Panc1 (cell line): ENCODE measurements around the gene KRT15. TPM values are rescaled to one million over a fixed set of nuclear protein-coding genes. Genes with fewer than 3 reads are reported as not detected.

Experiments used
- ATAC-seq: fragments of 200-7000 bp; cut with Tn5 transposase; 2 replicates; pipeline ENCODE4 v1.9.1; 2020; ENCODE audit warnings: mild to moderate bottlenecking, moderate library complexity
- BruUV-seq: library from RNA; stranded (reverse); fragments of 400-500 nt; replicated peaks from 2 replicates; lab custom pipeline; 2021; lab: Mats Ljungman, UMichigan
- CTCF ChIA-PET: fragments of 300-600 bp; sonication (Branson Sonifier 250); formaldehyde crosslinking; loops from one replicate; lab custom pipeline; 2022; ENCODE audit warnings: antibody characterized with exemption; lab: Charles Lee
- POLR2A ChIA-PET: fragments of 300-600 bp; sonication (Branson Sonifier 250); formaldehyde crosslinking; loops from one replicate; lab custom pipeline; 2022; ENCODE audit warnings: antibody characterized with exemption; lab: Charles Lee
- DNase-seq: peaks from one replicate; pipeline ENCODE4 v3.0.0-alpha.2; 2010; ENCODE audit warnings: low read depth, low spot score
- H3K27ac ChIP-seq: 2 replicates; pipeline ENCODE4 v1.5.1; 2011; ENCODE audit warnings: mild to moderate bottlenecking, low read length, inconsistent platforms
- H3K27me3 ChIP-seq: fragments of 200-500 bp; sonication (Bioruptor generic); 2 replicates; pipeline ENCODE4 v1.6.0; 2014; ENCODE audit warnings: low read length, inconsistent platforms; ENCODE audit not compliant: control insufficient read depth, insufficient read depth
- H3K36me3 ChIP-seq: fragments of 200-500 bp; sonication (Bioruptor generic); 2 replicates; pipeline ENCODE4 v1.5.1; 2014; ENCODE audit warnings: inconsistent platforms, mild to moderate bottlenecking, low read length, moderate library complexity; ENCODE audit not compliant: control insufficient read depth, insufficient read depth
- H3K4me1 ChIP-seq: 2 replicates; pipeline ENCODE4 v1.5.1; 2011; ENCODE audit warnings: inconsistent platforms, mild to moderate bottlenecking, low read length, moderate library complexity; ENCODE audit not compliant: control insufficient read depth, insufficient read depth
- H3K4me3 ChIP-seq, 2 experiments: 2 replicates each; pipeline ENCODE4 v1.5.1; 2011 to 2012; ENCODE audit warnings: low read depth in 2 of 2, low read length in 2 of 2, mild to moderate bottlenecking in 2 of 2, inconsistent platforms in 1 of 2, moderate library complexity in 1 of 2
- H3K9me3 ChIP-seq: fragments of 200-500 bp; sonication (Bioruptor generic); 2 replicates; pipeline ENCODE4 v1.5.1; 2014; ENCODE audit warnings: low read depth, mild to moderate bottlenecking, inconsistent platforms, low read length, moderate library complexity; ENCODE audit not compliant: control insufficient read depth, insufficient read depth
- CTCF ChIP-seq: fragments of 450-650 bp; IDR thresholded peaks from 2 replicates; pipeline ENCODE4 v1.5.1; 2017; ENCODE audit warnings: mild to moderate bottlenecking
- POLR2AphosphoS5 ChIP-seq: IDR thresholded peaks from 2 replicates; pipeline ENCODE4 v1.6.1; 2012; ENCODE audit warnings: mild to moderate bottlenecking, low read depth, low read length, moderate library complexity
- SIN3A ChIP-seq: IDR thresholded peaks from 2 replicates; pipeline ENCODE4 v1.6.1; 2012; ENCODE audit warnings: low read depth, mild to moderate bottlenecking, low read length, moderate library complexity, borderline replicate concordance; ENCODE audit not compliant: insufficient read depth
- TCF7L2 ChIP-seq: IDR thresholded peaks from 2 replicates; pipeline ENCODE4 v1.6.1; 2011; ENCODE audit warnings: mild to moderate bottlenecking, low read depth, low read length, inconsistent platforms
- in situ Hi-C: cut with HindIII; loops from 2 replicates; pipeline ENCODE4 v1.10.0; 2016; ENCODE audit warnings: low sequenced_read_pairs, low pct_unique_long_range_greater_than_20kb
- intact Hi-C: fragments of 100-400 bp; cut with micrococcal nuclease; formaldehyde crosslinking; loops from one replicate; pipeline ENCODE4 v1.10.0; 2022; ENCODE audit not compliant: unreplicated experiment
- total RNA-seq: library from RNA; stranded (reverse); gene quantifications from one replicate; pipeline ENCODE4 v1.2.1, GENCODE V29; 2021; ENCODE audit not compliant: unreplicated experiment
- TF ChIP-seq, protein P1 (sequence below), 2 experiments: IDR thresholded peaks; 2 replicates each; pipeline ENCODE4 v1.6.1; 2011 to 2012; ENCODE audit warnings: low read depth in 2 of 2, control low read depth in 1 of 2, low read length in 1 of 2, mild to moderate bottlenecking in 1 of 2, moderate library complexity in 1 of 2; ENCODE audit not compliant: insufficient read depth in 1 of 2

KRT15 gene
- total RNA-seq, 1 experiment from 2014 or later: 70.4 TPM

DNA sequence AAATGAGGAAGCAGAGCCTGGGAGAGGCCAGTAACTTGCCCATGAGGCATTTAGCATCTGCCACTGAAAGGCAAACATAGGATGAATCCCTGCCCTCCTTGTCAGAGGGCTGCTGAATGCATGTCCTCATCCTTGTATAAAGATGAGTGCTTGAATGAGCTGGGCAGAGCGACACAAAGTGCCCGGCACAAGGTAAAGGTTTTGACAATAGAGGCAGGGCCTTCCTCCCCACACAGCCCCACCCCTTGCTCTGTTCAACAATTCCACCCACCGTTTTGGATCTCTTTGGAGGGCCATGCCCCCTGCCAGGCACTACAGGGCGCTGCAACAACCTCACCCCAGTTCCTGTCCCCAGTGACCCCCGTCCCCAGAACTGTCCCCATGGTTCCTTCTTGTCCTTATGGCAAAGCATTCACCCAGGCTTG, 10.8 kb upstream of the KRT15 start:
- peak overlapping the region; percentile 96 for H3K27ac ChIP-seq
- peaks cover 54% of the 10 kb centered on the region for H3K4me1 ChIP-seq
- intact Hi-C loops (loop anchor here (10.0 kb wide), 1 partner anchor 625 kb away; no protein-coding TSS in a partner anchor), in situ Hi-C loops (loop anchor here (25.0 kb wide), 1 partner anchor 108 kb away; no protein-coding TSS in a partner anchor)
- TSS peak; percentile 56 for BruUV-seq
- peak overlapping the region; percentile 0 to 66; a peak in 3 of 4 replicates for H3K4me3 ChIP-seq
- ChIA-PET CTCF (interaction anchor here (0.5 to 4.0 kb wide), 4 partner anchors 13 to 119 kb away, joined by 3 to 42 read pairs (median 6); no protein-coding TSS in a partner anchor), POLR2A (interaction anchor here (0.7 to 1.9 kb wide), 4 partner anchors 13 to 1189 kb away, joined by 3 to 10 read pairs (median 4); no protein-coding TSS in a partner anchor)
- TF ChIP-seq, protein P1, sequence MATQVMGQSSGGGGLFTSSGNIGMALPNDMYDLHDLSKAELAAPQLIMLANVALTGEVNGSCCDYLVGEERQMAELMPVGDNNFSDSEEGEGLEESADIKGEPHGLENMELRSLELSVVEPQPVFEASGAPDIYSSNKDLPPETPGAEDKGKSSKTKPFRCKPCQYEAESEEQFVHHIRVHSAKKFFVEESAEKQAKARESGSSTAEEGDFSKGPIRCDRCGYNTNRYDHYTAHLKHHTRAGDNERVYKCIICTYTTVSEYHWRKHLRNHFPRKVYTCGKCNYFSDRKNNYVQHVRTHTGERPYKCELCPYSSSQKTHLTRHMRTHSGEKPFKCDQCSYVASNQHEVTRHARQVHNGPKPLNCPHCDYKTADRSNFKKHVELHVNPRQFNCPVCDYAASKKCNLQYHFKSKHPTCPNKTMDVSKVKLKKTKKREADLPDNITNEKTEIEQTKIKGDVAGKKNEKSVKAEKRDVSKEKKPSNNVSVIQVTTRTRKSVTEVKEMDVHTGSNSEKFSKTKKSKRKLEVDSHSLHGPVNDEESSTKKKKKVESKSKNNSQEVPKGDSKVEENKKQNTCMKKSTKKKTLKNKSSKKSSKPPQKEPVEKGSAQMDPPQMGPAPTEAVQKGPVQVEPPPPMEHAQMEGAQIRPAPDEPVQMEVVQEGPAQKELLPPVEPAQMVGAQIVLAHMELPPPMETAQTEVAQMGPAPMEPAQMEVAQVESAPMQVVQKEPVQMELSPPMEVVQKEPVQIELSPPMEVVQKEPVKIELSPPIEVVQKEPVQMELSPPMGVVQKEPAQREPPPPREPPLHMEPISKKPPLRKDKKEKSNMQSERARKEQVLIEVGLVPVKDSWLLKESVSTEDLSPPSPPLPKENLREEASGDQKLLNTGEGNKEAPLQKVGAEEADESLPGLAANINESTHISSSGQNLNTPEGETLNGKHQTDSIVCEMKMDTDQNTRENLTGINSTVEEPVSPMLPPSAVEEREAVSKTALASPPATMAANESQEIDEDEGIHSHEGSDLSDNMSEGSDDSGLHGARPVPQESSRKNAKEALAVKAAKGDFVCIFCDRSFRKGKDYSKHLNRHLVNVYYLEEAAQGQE (IDR thresholded peaks at IDR 0.05; ENCODE audit: insufficient read depth in 1 of 2, low read depth in 2 of 2, low read length in 1 of 2): no peak
- TF ChIP-seq CTCF (no peak), SIN3A (no peak), TCF7L2 (no peak), POLR2AphosphoS5 (no peak)
- ATAC-seq (peak; percentile 2), DNase-seq (no peak)
- H3K27me3 ChIP-seq: no peaks in the 10 kb centered on the region
- H3K9me3 ChIP-seq: no peaks in the 10 kb centered on the region
- H3K36me3 ChIP-seq: peaks cover 5% of the 10 kb centered on the region; the same call in 1 of the 2 replicates

DNA sequence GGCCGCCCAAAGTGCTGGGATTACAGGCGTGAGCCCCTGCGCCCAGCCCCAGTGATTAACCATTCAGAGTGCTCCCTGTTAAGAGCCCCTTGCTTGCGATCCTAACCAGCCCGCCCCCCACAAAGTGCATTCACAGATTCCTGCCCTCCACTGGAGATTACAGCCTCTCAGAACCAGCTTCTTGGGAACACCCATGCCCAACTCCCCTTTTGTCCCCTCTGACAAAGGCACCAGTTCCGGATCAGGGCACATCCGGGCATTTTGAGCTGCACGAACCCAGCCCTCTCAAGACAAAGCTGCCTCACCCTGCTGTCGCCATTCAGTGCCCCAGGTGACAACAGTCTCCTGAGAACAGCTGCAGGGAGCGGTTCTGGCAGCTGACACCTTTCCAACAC, 10.3 kb upstream of the KRT15 start:
- no peak for ATAC-seq
- no TSS peak for BruUV-seq

More for the DNA sequence above, 10.3 kb upstream of the KRT15 start:
- ChIA-PET POLR2A (interaction anchor here (0.6 to 1.9 kb wide), 6 partner anchors 11 to 1188 kb away, joined by 3 to 12 read pairs (median 5); partner anchors contain the start of genes EIF1 and JUP), CTCF (interaction anchor here (0.5 to 4.0 kb wide), 4 partner anchors 14 to 120 kb away, joined by 3 to 42 read pairs (median 4); no protein-coding TSS in a partner anchor)
- Histone ChIP-seq H3K4me1 (peaks cover 59% of the 10 kb centered on the region), H3K36me3 (peaks cover 5% of the 10 kb centered on the region), H3K27ac (peak overlapping the region; percentile 96), H3K4me3 (peak overlapping the region; percentile 66 to 84), H3K27me3 (no peaks in the 10 kb centered on the region), H3K9me3 (no peaks in the 10 kb centered on the region)
- intact Hi-C loops: loop anchor here (10.0 kb wide), 1 partner anchor 624 kb away; no protein-coding TSS in a partner anchor
- DNase-seq: no peak
- TF ChIP-seq POLR2AphosphoS5: no peak
- TF ChIP-seq, protein P1 (IDR thresholded peaks at IDR 0.05; ENCODE audit: insufficient read depth in 1 of 2, low read depth in 2 of 2, low read length in 1 of 2): no peak
- TF ChIP-seq CTCF: no peak
- no peak for TF ChIP-seq SIN3A
- no peak for TF ChIP-seq TCF7L2
- in situ Hi-C loops: loop anchor here (25.0 kb wide), 1 partner anchor 108 kb away; no protein-coding TSS in a partner anchor
